Keratinocyte (primary cell): ENCODE results near the gene ARHGAP10. TPM values are rescaled to one million over a fixed set of nuclear protein-coding genes. Genes with fewer than 3 reads are reported as not detected.
A peak's percentile ranks its signal among the peaks of the same experiment; 100 is the strongest.

Experiments used
- DNase-seq: peaks from one replicate; pipeline ENCODE4 v3.0.0-alpha.2; 2011; ENCODE audit warnings: low read depth, missing footprints, low spot score
- FAIRE-seq: peaks from 2 replicates; lab custom pipeline; 2011; peaks lifted over from hg19 to GRCh38; lab: Jason Lieb, UNC
- H2AFZ ChIP-seq: 2 replicates; pipeline ENCODE4 v1.6.0; 2012; ENCODE audit warnings: low read length, control low read depth, inconsistent platforms; ENCODE audit not compliant: control insufficient read depth
- H3K27ac ChIP-seq: 2 replicates; pipeline ENCODE4 v1.5.1; 2011; ENCODE audit warnings: low read length; ENCODE audit not compliant: control insufficient read depth, insufficient read depth
- H3K27me3 ChIP-seq: 3 replicates; pipeline ENCODE4 v1.6.0; 2011; ENCODE audit warnings: low read length; ENCODE audit not compliant: control insufficient read depth, insufficient read depth; ENCODE audit errors: extremely low read depth
- H3K36me3 ChIP-seq, 2 experiments: 2 replicates in 1 of 2; 3 replicates in 1 of 2; pipeline ENCODE4 v1.5.1; 2011; ENCODE audit warnings: low read length in 2 of 2, mild to moderate bottlenecking in 1 of 2; ENCODE audit not compliant: control insufficient read depth in 2 of 2, insufficient read depth in 2 of 2; ENCODE audit errors: extremely low read depth in 1 of 2
- H3K4me1 ChIP-seq: 3 replicates; pipeline ENCODE4 v1.5.1; 2011; ENCODE audit warnings: low read length; ENCODE audit not compliant: control insufficient read depth, insufficient read depth; ENCODE audit errors: extremely low read depth
- H3K4me2 ChIP-seq: 3 replicates; pipeline ENCODE4 v1.6.0; 2011; ENCODE audit warnings: low read depth, low read length; ENCODE audit not compliant: control insufficient read depth, insufficient read depth; ENCODE audit errors: extremely low read depth
- H3K4me3 ChIP-seq, 3 experiments: fragments of 200-600 bp in 1 of 3; sonication (generic) in 1 of 3; 2 replicates in 2 of 3; 3 replicates in 1 of 3; pipeline ENCODE4 v1.5.1; 2011 to 2016; ENCODE audit warnings: low read length in 3 of 3, mild to moderate bottlenecking in 3 of 3, control low read depth in 2 of 3, inconsistent platforms in 1 of 3, low read depth in 1 of 3, mixed read lengths in 1 of 3, mixed run types in 1 of 3, moderate library complexity in 1 of 3; ENCODE audit not compliant: control insufficient read depth in 2 of 3, insufficient read depth in 2 of 3; ENCODE audit errors: extremely low read depth in 1 of 3
- H3K79me2 ChIP-seq: 2 replicates; pipeline ENCODE4 v1.6.0; 2012; ENCODE audit warnings: low read length; ENCODE audit not compliant: control insufficient read depth, insufficient read depth
- H3K9ac ChIP-seq: 3 replicates; pipeline ENCODE4 v1.6.0; 2011; ENCODE audit warnings: low read length; ENCODE audit not compliant: control insufficient read depth, insufficient read depth; ENCODE audit errors: extremely low read depth
- H3K9me1 ChIP-seq: 3 replicates; pipeline ENCODE4 v1.6.0; 2011; ENCODE audit warnings: low read length; ENCODE audit not compliant: control insufficient read depth, insufficient read depth; ENCODE audit errors: extremely low read depth
- H3K9me3 ChIP-seq: 2 replicates; pipeline ENCODE4 v1.5.1; 2012; ENCODE audit warnings: low read depth, low read length; ENCODE audit not compliant: control insufficient read depth
- H4K20me1 ChIP-seq: 3 replicates; pipeline ENCODE4 v1.6.0; 2011; ENCODE audit warnings: low read length; ENCODE audit not compliant: control insufficient read depth, insufficient read depth; ENCODE audit errors: extremely low read depth
- EZH2 ChIP-seq: IDR thresholded peaks from one replicate; pipeline ENCODE4 v1.6.1; 2012; ENCODE audit warnings: inconsistent platforms, mild to moderate bottlenecking, low read length, moderate library complexity
- dilution Hi-C: fragments of 300-500 bp; cut with MboI; formaldehyde crosslinking; loops from one replicate; pipeline ENCODE4 v1.7.0; 2020; ENCODE audit warnings: low sequenced_read_pairs; ENCODE audit not compliant: extremely low pct_ligation_motif_present
- polyA plus RNA-seq, 5 experiments: library from polyadenylated mRNA; depleted of rRNA in 3 of 5; stranded (reverse) in 3 of 5; stranded (forward) in 1 of 5; unstranded in 1 of 5; fragments of >200 nt; gene quantifications; 1 replicate in 1 of 5; 2 replicates in 3 of 5; 3 replicates in 1 of 5; pipeline versions ENCODE4 v1.2.1 to v1.2.3, GENCODE V29; 2011 to 2012; ENCODE audit warnings: missing spikeins in 2 of 5, low read depth in 1 of 5, low replicate concordance in 1 of 5
- TF ChIP-seq, protein P1 (sequence below), 3 experiments: IDR thresholded peaks in 1 of 3; conservative IDR thresholded peaks in 1 of 3; optimal IDR thresholded peaks in 1 of 3; 2 replicates in 2 of 3; 3 replicates in 1 of 3; pipeline versions ENCODE3 to v1.5.1; 2011; ENCODE audit warnings: low read length in 3 of 3, mild to moderate bottlenecking in 3 of 3, moderate library complexity in 2 of 3, control low read depth in 1 of 3, inconsistent platforms in 1 of 3; ENCODE audit not compliant: insufficient read depth in 2 of 3; ENCODE audit errors: extremely low read depth in 1 of 3

Gene ARHGAP10
- polyA plus RNA-seq, 1 donor (not counting 4 experiments of a cell fraction or from before 2014, with no cell fraction given) = 18.7 TPM

DNA sequence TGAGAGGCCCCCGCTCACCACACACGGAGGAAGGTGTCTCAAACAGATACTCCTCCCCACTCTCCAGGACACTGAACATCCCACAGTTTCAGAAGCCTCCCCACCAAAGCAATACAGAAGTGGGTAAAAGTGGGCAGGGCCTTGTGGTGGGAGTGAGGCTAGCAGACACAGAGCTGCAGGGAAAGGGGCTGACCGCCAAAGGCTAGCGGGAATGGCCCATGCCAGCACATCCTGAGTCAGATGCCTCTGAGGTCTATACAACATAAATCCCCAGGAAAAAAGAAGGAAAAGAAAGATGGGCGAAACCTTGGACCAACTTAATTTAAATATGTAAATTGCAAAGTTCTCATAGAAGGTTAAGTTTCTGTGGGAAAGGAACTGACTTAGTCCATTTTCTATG lies 21.9 kb upstream of the ARHGAP10 start:
- Histone ChIP-seq H3K9me3 (no peaks in the 10 kb centered on the region), H3K27me3 (no peaks in the 10 kb centered on the region), H3K4me3 (no peak overlapping the region), H4K20me1 (no peaks in the 10 kb centered on the region), H3K36me3 (no peaks in the 10 kb centered on the region), H2AFZ (no peak overlapping the region), H3K27ac (no peak overlapping the region), H3K9me1 (no peaks in the 10 kb centered on the region), H3K9ac (no peak overlapping the region), H3K4me1 (peaks cover 7% of the 10 kb centered on the region), H3K4me2 (no peak overlapping the region), H3K79me2 (no peaks in the 10 kb centered on the region)
- DNase-seq (no peak), FAIRE-seq (no peak)
- TF ChIP-seq, protein P1, sequence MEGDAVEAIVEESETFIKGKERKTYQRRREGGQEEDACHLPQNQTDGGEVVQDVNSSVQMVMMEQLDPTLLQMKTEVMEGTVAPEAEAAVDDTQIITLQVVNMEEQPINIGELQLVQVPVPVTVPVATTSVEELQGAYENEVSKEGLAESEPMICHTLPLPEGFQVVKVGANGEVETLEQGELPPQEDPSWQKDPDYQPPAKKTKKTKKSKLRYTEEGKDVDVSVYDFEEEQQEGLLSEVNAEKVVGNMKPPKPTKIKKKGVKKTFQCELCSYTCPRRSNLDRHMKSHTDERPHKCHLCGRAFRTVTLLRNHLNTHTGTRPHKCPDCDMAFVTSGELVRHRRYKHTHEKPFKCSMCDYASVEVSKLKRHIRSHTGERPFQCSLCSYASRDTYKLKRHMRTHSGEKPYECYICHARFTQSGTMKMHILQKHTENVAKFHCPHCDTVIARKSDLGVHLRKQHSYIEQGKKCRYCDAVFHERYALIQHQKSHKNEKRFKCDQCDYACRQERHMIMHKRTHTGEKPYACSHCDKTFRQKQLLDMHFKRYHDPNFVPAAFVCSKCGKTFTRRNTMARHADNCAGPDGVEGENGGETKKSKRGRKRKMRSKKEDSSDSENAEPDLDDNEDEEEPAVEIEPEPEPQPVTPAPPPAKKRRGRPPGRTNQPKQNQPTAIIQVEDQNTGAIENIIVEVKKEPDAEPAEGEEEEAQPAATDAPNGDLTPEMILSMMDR (optimal IDR thresholded peaks at IDR 0.05 in 1 of 3, IDR thresholded peaks at IDR 0.05 in 1 of 3, conservative IDR thresholded peaks at IDR 0.05 in 1 of 3; ENCODE audit: extremely low read depth in 1 of 3, insufficient read depth in 2 of 3, low read length in 3 of 3) = no peak
- TF ChIP-seq EZH2 = no peak
- dilution Hi-C loops = no loop called here

DNA sequence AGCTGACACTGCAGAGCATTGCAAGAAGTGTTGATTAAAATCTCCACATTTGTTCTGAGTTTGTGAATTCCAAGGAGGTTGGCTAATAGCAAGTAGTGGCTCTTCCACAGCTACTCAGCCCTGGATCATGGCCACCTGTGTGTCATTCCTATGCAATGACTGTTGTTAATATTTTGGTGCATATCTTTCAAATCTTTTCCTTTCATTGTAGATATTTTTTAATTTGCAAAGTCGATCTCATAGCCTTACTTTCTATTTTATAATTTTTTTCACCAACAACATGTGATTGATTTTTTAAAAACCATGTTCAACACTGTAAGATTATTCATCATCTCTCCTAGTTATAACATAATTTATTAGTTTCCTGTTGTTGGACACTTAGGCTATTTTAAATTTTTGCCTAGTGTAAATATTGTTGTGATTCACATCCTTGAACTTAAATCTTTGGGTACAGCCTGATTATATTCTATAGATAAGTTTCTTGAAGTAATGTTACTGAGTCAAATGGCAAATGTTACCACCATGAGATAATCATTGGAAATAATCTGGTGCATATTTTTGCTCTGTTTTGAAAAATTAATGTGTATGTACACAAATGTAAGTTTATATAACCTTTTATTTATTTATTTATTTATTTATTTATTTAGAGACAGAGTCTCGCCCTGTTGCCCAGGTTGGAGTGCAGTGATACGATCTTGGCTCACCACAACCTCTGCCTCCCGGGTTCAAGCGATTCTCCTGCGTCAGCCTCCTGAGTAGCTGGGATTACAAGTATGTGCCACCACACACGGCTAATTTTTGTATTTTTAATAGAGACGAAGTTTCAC lies 17.1 kb upstream of the ARHGAP10 start:
- dilution Hi-C loops = no loop called here
- Histone ChIP-seq H3K9me1 (no peaks in the 10 kb centered on the region), H3K79me2 (no peaks in the 10 kb centered on the region), H2AFZ (no peak overlapping the region), H3K9ac (no peak overlapping the region), H3K27ac (no peak overlapping the region), H3K36me3 (no peaks in the 10 kb centered on the region), H3K4me3 (no peak overlapping the region), H3K4me1 (peaks cover 8% of the 10 kb centered on the region), H3K4me2 (peak overlapping the region; percentile 39), H3K9me3 (no peaks in the 10 kb centered on the region), H3K27me3 (no peaks in the 10 kb centered on the region), H4K20me1 (no peaks in the 10 kb centered on the region)
- DNase-seq (no peak), FAIRE-seq (peak; percentile 97)
- TF ChIP-seq, protein P1 (optimal IDR thresholded peaks at IDR 0.05 in 1 of 3, IDR thresholded peaks at IDR 0.05 in 1 of 3, conservative IDR thresholded peaks at IDR 0.05 in 1 of 3; ENCODE audit: extremely low read depth in 1 of 3, insufficient read depth in 2 of 3, low read length in 3 of 3) = no peak
- TF ChIP-seq EZH2 = no peak
